GM10847 (cell line): ENCODE measurements around the gene DUSP2.
A peak's percentile ranks its signal among the peaks of the same experiment; 100 is the strongest.

Experiments used
- POLR2A ChIP-seq: IDR thresholded peaks from 2 replicates; pipeline ENCODE4 v1.6.1; 2011; ENCODE audit not compliant: insufficient read length; ENCODE audit errors: extremely low read depth

DUSP2 gene

GRCh38 chr2:96144481-96145035 lies 682 bp downstream of the DUSP2 start:
- no peak for TF ChIP-seq POLR2A

DNA sequence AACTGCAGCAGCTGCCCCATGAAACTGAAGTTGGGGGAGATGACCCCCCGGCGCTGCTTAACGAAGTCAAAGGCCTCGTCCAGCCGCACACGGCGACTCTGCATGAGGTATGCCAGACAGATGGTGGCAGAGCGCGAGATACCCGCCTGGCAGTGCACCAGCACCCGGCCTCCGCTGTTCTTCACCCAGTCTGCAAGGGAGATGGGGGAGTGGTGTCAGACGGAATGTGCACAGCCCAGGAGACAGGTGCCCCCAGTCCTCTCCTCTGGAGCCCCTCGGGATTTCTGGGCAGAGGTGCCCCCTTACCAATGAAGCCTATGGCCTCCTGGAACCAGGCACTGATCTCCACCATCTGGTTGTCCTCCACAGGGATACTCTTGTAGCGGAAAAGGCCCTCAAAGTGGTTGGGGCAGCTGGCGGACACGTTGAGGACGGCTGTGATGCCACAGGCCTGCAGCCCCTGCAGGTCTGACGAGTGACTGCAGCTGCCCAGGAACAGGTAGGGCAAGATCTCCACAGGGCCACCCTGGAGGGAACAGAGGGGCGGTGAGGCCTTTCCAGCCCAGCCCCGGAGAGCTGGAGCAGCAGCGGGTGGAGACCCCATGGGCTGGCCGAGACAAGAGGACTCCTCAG lies 1.3 kb downstream of the DUSP2 start:
- TF ChIP-seq POLR2A: peak; percentile 40

DNA sequence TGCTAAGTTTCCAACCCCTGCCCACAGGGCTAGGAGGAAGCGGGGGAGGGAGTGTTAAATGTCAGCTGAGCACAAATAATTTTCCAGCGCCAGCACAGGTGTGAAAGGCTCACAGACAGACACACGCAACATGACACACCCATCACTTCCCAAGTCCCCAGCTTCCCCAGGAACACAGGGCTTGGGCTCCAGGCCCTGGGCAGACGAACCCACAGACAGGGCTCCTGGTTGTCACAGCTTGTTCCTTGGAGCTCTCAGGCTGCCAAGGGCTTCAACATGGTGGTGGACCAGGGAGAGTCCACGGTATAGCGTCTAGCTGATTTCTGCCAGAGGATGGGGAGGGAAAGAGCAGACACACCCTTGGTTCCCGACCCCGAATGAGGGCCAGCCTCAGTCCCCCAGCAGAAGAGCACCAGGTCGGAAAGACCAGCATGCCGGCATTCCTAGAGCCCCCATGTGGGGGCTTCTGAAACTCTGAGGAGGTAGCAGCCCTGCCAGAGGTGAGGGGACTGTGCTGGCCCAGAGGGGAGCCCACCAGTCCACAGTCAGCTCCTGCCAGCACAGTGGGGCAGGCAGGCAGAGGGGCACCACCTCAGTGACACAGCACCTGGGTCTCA lies 1.9 kb downstream of the DUSP2 start:
- TF ChIP-seq POLR2A: no peak

DNA sequence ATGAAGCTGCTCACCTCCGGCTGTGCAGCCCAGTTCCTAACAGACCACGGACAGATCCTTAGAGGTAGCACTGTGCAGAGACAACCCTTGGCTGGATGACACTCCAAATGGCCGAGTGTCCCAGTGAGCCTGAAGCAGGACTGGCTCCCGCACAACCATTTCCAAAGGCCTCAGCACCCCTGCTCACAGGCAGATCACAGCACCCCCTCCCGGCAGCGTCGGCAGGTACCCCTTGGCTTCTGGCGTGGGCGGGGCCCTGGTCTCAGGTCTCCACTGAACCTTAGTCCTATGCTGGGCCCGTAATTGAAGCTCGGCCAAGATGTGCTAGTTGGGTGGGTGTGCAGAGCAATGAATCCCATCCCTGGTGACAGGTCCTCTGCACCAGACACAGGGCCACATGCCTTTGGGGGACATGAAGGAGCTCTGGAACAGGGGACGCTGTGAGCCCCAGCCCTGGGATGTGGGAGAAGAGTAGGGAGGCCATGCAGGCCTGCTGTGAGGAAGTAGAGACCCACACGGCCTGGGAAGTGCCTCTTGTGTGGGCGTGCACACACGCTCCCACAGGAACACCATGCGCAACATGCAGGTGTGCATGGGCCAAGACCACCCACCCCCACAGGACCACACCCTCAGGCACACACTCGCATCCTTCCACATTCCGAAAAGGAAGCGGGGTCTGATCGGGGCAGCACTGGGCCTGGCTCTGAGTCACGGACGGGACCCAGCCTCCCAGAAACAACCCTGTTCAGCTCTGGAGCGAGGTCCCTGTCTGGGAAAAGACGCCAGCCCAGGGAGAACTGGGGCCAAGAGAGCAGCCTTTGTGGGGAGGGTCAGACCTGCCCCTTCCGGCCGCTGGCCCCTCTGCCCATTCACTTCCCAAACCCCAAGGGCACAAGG lies 2.8 kb downstream of the DUSP2 start:
- TF ChIP-seq POLR2A: peak; percentile 47

DNA sequence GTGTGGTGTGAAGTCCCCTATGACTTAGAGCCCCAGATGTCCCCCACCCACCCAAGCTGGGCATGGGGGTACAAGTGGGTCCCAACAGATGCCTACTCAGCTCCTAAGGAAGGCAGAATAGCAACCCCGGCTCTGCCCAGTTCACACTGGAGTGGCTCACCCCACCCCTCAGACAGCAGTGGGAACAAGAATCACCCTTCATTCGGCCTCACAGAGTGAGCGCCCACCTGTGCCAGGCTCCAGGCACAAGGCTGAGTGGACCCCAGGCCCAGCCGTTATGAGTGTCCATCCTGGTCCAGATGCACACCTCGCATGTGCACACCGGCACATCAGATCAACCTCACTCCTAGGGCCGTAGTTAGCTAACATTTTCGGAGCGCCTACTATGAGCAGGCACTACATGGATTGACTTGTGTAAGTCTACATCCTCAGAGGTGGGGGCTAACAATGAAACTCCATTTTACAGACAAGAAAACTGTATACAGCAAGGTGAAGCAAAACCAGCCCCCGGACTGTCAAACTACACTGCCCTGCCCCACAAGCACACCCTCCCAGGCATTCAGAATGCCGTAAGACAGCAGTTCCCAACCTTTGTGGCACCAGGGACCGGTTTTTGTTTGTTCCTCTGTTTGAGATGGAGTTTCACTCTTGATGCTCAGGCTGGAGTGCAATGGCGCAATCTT lies 4.2 kb downstream of the DUSP2 start:
- TF ChIP-seq POLR2A: no peak

GRCh38 chr2:96139181-96139758 lies 6.0 kb downstream of the DUSP2 start:
- TF ChIP-seq POLR2A: no peak

- TF ChIP-seq POLR2A: no peak
Observed at GRCh38 chr2:96138179-96139145, 6.8 kb downstream of the DUSP2 start, which contains the start of gene ASTL. Gene ASTL (minus strand): TSS chr2:96138502. CDS start chr2:96138436, 66 bp downstream.

- peak; percentile 16 for TF ChIP-seq POLR2A
Observed at GRCh38 chr2:96137321-96138178, 7.7 kb downstream of the DUSP2 start.

DNA sequence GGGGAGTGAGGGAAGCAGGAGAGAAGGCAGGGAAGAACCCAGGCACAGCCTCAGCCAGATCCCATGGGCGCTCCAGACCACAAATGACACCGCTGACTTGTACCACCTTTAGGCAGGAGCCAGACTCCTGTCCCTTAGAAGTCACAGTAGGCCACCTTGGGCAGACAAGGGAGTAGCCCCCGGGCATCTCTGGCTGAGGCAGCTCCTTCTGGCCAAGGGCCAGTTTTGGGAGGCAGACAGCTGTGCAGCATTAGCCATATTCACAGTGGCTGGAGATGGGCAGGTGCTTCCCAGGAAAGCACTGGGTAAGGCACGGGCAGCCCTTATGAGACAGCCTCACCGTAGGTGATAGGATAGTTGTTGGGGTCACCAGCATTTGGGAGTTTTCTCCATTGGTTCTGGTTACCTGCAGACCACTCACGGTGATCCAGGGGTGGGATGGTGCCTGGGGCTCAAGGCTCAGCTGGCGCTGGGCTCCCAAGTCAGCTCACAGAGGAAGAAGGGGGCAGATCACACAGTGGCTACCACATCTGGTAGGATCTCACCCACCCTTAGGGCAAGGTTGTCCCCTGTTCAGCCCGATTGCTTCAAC lies 9.0 kb downstream of the DUSP2 start:
- peak; percentile 8 for TF ChIP-seq POLR2A

DNA sequence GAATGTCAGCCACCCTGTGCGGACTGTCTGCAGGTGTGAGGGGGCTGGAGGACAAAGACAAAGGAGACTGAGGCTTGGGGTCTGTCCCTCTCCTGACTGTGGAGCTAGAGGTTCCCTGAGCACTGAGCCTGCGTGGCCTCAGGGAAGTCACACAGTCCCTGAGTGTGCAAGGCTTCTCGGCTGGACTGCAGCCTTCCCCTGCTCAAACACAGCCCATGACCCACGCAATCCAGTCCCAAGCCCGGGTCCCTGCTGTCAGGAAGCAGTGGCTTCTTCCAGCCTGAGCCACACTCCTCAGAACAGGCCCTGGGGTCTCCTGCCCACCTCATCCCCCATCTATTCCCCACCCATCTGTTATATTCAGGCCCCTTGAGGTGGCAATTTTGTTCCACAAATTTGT lies 9.6 kb downstream of the DUSP2 start:
- no peak for TF ChIP-seq POLR2A

DNA sequence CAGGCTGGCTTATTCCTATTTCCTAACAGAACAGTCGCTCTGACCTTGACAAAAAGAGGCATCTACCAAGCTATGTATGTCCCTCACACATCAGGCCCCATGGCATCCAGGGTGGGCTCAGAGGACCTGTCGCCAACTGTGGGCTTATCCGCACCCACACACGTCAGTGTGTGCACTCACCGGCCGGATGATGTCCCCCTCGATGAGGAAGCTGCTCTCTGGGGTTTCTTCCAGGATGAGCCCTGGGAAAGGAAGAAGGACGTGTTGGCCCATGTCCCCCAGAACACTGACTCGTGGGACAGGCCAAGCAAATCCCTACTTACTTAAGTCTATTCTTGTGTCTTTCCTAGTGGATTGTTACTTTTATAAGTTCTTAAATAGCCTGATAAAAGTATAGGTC lies 10.1 kb downstream of the DUSP2 start:
- no peak for TF ChIP-seq POLR2A

GRCh38 chr2:96134421-96134820 lies 10.8 kb downstream of the DUSP2 start:
- TF ChIP-seq POLR2A: no peak
